Lung (tissue), 12 donors: ENCODE measurements around the gene MAP4. TPM values are rescaled to one million over a fixed set of nuclear protein-coding genes. Genes with fewer than 3 reads are reported as not detected.

Experiments
- ATAC-seq: fragments of 200-7000 bp; cut with Tn5 transposase; one replicate; pipeline ENCODE4 v1.9.1; 2020; ENCODE audit warnings: moderate number of reproducible peaks; ENCODE audit not compliant: insufficient read depth, low FRiP score
- DNase-seq, 3 donors: peaks; one replicate each; pipeline ENCODE4 v3.0.0-alpha.2; 2013 to 2017
- H3K27ac ChIP-seq, 2 donors: one replicate each; pipeline ENCODE4 v1.5.1; 2013; ENCODE audit warnings: mild to moderate bottlenecking in 2 of 2, moderate library complexity in 2 of 2, control low read depth in 1 of 2, inconsistent platforms in 1 of 2, low read depth in 1 of 2, low read length in 1 of 2
- H3K27me3 ChIP-seq, 3 donors: one replicate each; pipeline ENCODE4 v1.5.1; 2013; ENCODE audit warnings: low read length in 2 of 3; ENCODE audit not compliant: control insufficient read depth in 3 of 3, insufficient read depth in 3 of 3
- H3K36me3 ChIP-seq, 4 donors: one replicate each; pipeline ENCODE4 v1.5.1; 2013; ENCODE audit warnings: low read length in 4 of 4, mild to moderate bottlenecking in 1 of 4, moderate library complexity in 1 of 4; ENCODE audit not compliant: control insufficient read depth in 4 of 4, insufficient read depth in 4 of 4
- H3K4me1 ChIP-seq, 5 donors: one replicate each; pipeline ENCODE4 v1.5.1; 2013; ENCODE audit warnings: low read length in 5 of 5, mild to moderate bottlenecking in 2 of 5, moderate library complexity in 1 of 5; ENCODE audit not compliant: control insufficient read depth in 5 of 5, insufficient read depth in 5 of 5
- H3K4me3 ChIP-seq: one replicate; pipeline ENCODE4 v1.5.1; 2013; ENCODE audit warnings: mild to moderate bottlenecking, control low read depth, moderate library complexity
- H3K9ac ChIP-seq, 2 donors: one replicate each; pipeline ENCODE4 v1.5.1; 2013; ENCODE audit warnings: low read length in 2 of 2, control low read depth in 1 of 2; ENCODE audit not compliant: insufficient read depth in 1 of 2
- H3K9me3 ChIP-seq, 4 donors: one replicate each; pipeline ENCODE4 v1.5.1; 2013; ENCODE audit warnings: low read length in 3 of 4, mild to moderate bottlenecking in 1 of 4, moderate library complexity in 1 of 4; ENCODE audit not compliant: control insufficient read depth in 4 of 4, insufficient read depth in 3 of 4
- CTCF ChIP-seq: IDR thresholded peaks from 2 replicates; pipeline ENCODE4 v1.5.1; 2012; ENCODE audit warnings: mild to moderate bottlenecking; ENCODE audit errors: control extremely low read depth, extremely low read depth
- WGBS, 2 donors: extraction: QIAGEN DNeasy Blood & Tissue Kit; methylation state at CpG; one replicate each; pipeline ENCODE4 v1.1.7; 2013; 5-methylcytosine and 5-hydroxymethylcytosine counted together
- polyA plus RNA-seq, 2 donors: library from polyadenylated mRNA; stranded (reverse); fragments of 200-250 nt; gene quantifications; one replicate each; pipeline ENCODE4 v1.2.1, GENCODE V29; 2013
- total RNA-seq, 2 donors: library from RNA; depleted of rRNA in 1 of 2; stranded (reverse); fragments of >200 nt in 1 of 2; gene quantifications; one replicate each; pipeline ENCODE4 v1.2.1, GENCODE V29; 2014 to 2021
- donor health status: control.
- donor health status: control.
- donor health status: Bipolar disorder and iron deficiency.
- donor health status: healthy.
- donor health status: DM: yes; HTN: yes; CAD: no.

The MAP4 gene
- total and polyA plus RNA-seq, 4 donors: 62.6 to 203 (median 84.9) TPM

GRCh38 chr3:47874438-47874837, 141.8 kb downstream of the MAP4 start:
- no peak overlapping the region for H3K9ac ChIP-seq
- H3K4me1 ChIP-seq: peaks cover 0 to 6% (median 0%) of the 10 kb centered on the region in 5 donors
- H3K36me3 ChIP-seq: peaks cover 15 to 40% (median 20%) of the 10 kb centered on the region in 4 donors
- H3K9me3 ChIP-seq: no peaks in the 10 kb centered on the region
- no peak for ATAC-seq
- DNase-seq: no peak
- H3K4me3 ChIP-seq: no peak overlapping the region
- WGBS, 2 donors: 93% methylated on average over 2 of the region's 2 CpGs
- H3K27ac ChIP-seq: no peak overlapping the region
- TF ChIP-seq CTCF: no peak
- no peaks in the 10 kb centered on the region for H3K27me3 ChIP-seq

- DNase-seq (no peak), ATAC-seq (no peak)
- no peak overlapping the region for H3K9ac ChIP-seq
- no peak overlapping the region for H3K4me3 ChIP-seq
- no peak overlapping the region for H3K27ac ChIP-seq
- no peaks in the 10 kb centered on the region for H3K9me3 ChIP-seq
- H3K36me3 ChIP-seq: peaks cover 28 to 54% (median 35%) of the 10 kb centered on the region in 4 donors
- no peaks in the 10 kb centered on the region for H3K27me3 ChIP-seq
- H3K4me1 ChIP-seq: peaks cover 0 to 5% (median 0%) of the 10 kb centered on the region in 5 donors
- 90 to 91% methylated on average over 4 of the region's 4 CpGs for WGBS, 2 donors
- no peak for TF ChIP-seq CTCF
Observed at GRCh38 chr3:47872916-47873315, 143.3 kb downstream of the MAP4 start.

- TF ChIP-seq CTCF: no peak
- H3K4me1 ChIP-seq: no peaks in the 10 kb centered on the region
- H3K36me3 ChIP-seq: peaks cover 36 to 64% (median 46%) of the 10 kb centered on the region in 4 donors
- WGBS, 2 donors: 85 to 93% methylated on average over 2 of the region's 2 CpGs
- H3K9ac ChIP-seq: no peak overlapping the region
- ATAC-seq (no peak), DNase-seq (no peak)
- peaks cover 0 to 3% (median 0%) of the 10 kb centered on the region in 4 donors for H3K9me3 ChIP-seq
- H3K27ac ChIP-seq: no peak overlapping the region
- H3K4me3 ChIP-seq: no peak overlapping the region
- no peaks in the 10 kb centered on the region for H3K27me3 ChIP-seq
Observed at GRCh38 chr3:47871389-47871788, 144.8 kb downstream of the MAP4 start.

GRCh38 chr3:47870702-47871260, 145.4 kb downstream of the MAP4 start:
- DNase-seq (no peak), ATAC-seq (no peak)
- Histone ChIP-seq H3K9ac (no peak overlapping the region), H3K4me1 (no peaks in the 10 kb centered on the region), H3K4me3 (no peak overlapping the region), H3K36me3 (peaks cover 36 to 64% (median 47%) of the 10 kb centered on the region in 4 donors), H3K27ac (no peak overlapping the region), H3K9me3 (peaks cover 0 to 3% (median 0%) of the 10 kb centered on the region in 4 donors), H3K27me3 (no peaks in the 10 kb centered on the region)
- TF ChIP-seq CTCF: no peak
- WGBS, 2 donors: 95 to 98% methylated on average over 12 of the region's 12 CpGs
